Endothelial cell of umbilical vein (primary cell): Measurements from ENCODE around the gene CNTNAP2. TPM values are rescaled to one million over a fixed set of nuclear protein-coding genes. Genes with fewer than 3 reads are reported as not detected.

Source experiments
- BruUV-seq: library from RNA; stranded (reverse); fragments of 400-500 nt; replicated peaks from 2 replicates; lab custom pipeline; 2021; lab: Mats Ljungman, UMichigan
- CTCF ChIA-PET: fragments of 300-600, 350-600 bp; sonication (Branson Sonifier 250); formaldehyde crosslinking; loops from one replicate; lab custom pipeline; 2021; ENCODE audit warnings: antibody characterized with exemption, inconsistent platforms; lab: Charles Lee
- POLR2A ChIA-PET: fragments of 300-600, 350-600 bp; sonication (Branson Sonifier 250); formaldehyde crosslinking; loops from one replicate; lab custom pipeline; 2021; ENCODE audit warnings: antibody characterized with exemption, inconsistent platforms; lab: Charles Lee
- DNase-seq: peaks from one replicate; pipeline ENCODE4 v3.0.0-alpha.2; 2011; ENCODE audit warnings: low read depth, low spot score
- FAIRE-seq: peaks from 2 replicates; lab custom pipeline; 2011; peaks lifted over from hg19 to GRCh38; lab: Jason Lieb, UNC
- H2AFZ ChIP-seq: 2 replicates; pipeline ENCODE4 v1.6.0; 2012; ENCODE audit warnings: low read depth, low read length, control low read depth, inconsistent platforms
- H3K27ac ChIP-seq: 2 replicates; pipeline ENCODE4 v1.5.1; 2011; ENCODE audit warnings: low read depth, mild to moderate bottlenecking, control low read depth, low read length, moderate library complexity; ENCODE audit not compliant: insufficient read depth
- H3K27me3 ChIP-seq, 2 experiments: 2 replicates each; pipeline versions ENCODE4 v1.6.0 to v1.6.1; 2011; ENCODE audit warnings: low read length in 2 of 2, mixed read lengths in 1 of 2; ENCODE audit not compliant: control insufficient read depth in 2 of 2, insufficient read depth in 2 of 2
- H3K36me3 ChIP-seq, 2 experiments: 2 replicates in 1 of 2; 3 replicates in 1 of 2; pipeline ENCODE4 v1.5.1; 2011; ENCODE audit warnings: low read length in 2 of 2, mild to moderate bottlenecking in 1 of 2, moderate library complexity in 1 of 2; ENCODE audit not compliant: control insufficient read depth in 2 of 2, insufficient read depth in 2 of 2; ENCODE audit errors: extremely low read depth in 1 of 2
- H3K4me1 ChIP-seq: 3 replicates; pipeline ENCODE4 v1.5.1; 2011; ENCODE audit warnings: mild to moderate bottlenecking, low read length; ENCODE audit not compliant: control insufficient read depth, insufficient read depth; ENCODE audit errors: extremely low read depth
- H3K4me2 ChIP-seq: 2 replicates; pipeline ENCODE4 v1.6.1; 2011; ENCODE audit warnings: low read length, control low read depth, mixed read lengths; ENCODE audit not compliant: insufficient read depth
- H3K4me3 ChIP-seq, 3 experiments: fragments of 200-600 bp in 1 of 3; sonication (generic), shearing (Covaris generic) in 1 of 3; replicated peaks in 1 of 3; 2 replicates each; pipeline ENCODE4 v1.5.1; 2011 to 2016; ENCODE audit warnings: control low read depth in 3 of 3, low read length in 3 of 3, mild to moderate bottlenecking in 2 of 3, inconsistent platforms in 1 of 3, low read depth in 1 of 3, moderate library complexity in 1 of 3; ENCODE audit not compliant: insufficient read depth in 1 of 3
- H3K79me2 ChIP-seq: 2 replicates; pipeline ENCODE4 v1.6.0; 2012; ENCODE audit warnings: low read length, inconsistent platforms; ENCODE audit not compliant: control insufficient read depth, insufficient read depth
- H3K9ac ChIP-seq: replicated peaks from 2 replicates; pipeline ENCODE3; 2011; ENCODE audit warnings: low read length, control low read depth; ENCODE audit not compliant: insufficient read depth; ENCODE audit errors: extremely low read depth
- H3K9me1 ChIP-seq: replicated peaks from 3 replicates; pipeline ENCODE4 v1.6.0; 2011; ENCODE audit warnings: mild to moderate bottlenecking, low read length; ENCODE audit not compliant: control insufficient read depth, insufficient read depth; ENCODE audit errors: extremely low read depth
- H3K9me3 ChIP-seq: replicated peaks from 2 replicates; pipeline ENCODE4 v1.5.1; 2012; ENCODE audit warnings: low read length, inconsistent platforms; ENCODE audit not compliant: control insufficient read depth, insufficient read depth
- H4K20me1 ChIP-seq: replicated peaks from 2 replicates; pipeline ENCODE3; 2011; ENCODE audit warnings: mild to moderate bottlenecking, low read length; ENCODE audit not compliant: control insufficient read depth, insufficient read depth; ENCODE audit errors: extremely low read depth
- CTCF ChIP-seq, 2 donors: IDR thresholded peaks; 1 replicate in 1 of 2; 2 replicates in 1 of 2; pipeline ENCODE4 v1.5.1; 2011; ENCODE audit warnings: low read length in 2 of 2, mild to moderate bottlenecking in 2 of 2, moderate library complexity in 2 of 2, control low read depth in 1 of 2, inconsistent platforms in 1 of 2, low read depth in 1 of 2; ENCODE audit not compliant: insufficient read depth in 1 of 2; ENCODE audit errors: extremely low read depth in 1 of 2
- EZH2 ChIP-seq: IDR thresholded peaks from 2 replicates; pipeline ENCODE4 v1.6.1; 2012; ENCODE audit warnings: borderline replicate concordance, low read depth, mild to moderate bottlenecking, moderate library complexity, low read length, inconsistent platforms; ENCODE audit not compliant: severe bottlenecking
- FOS ChIP-seq: IDR thresholded peaks from 2 replicates; pipeline ENCODE4 v1.6.1; 2011; ENCODE audit warnings: mild to moderate bottlenecking, low read length, moderate library complexity, borderline replicate concordance; ENCODE audit not compliant: insufficient read depth
- GATA2 ChIP-seq: IDR thresholded peaks from 2 replicates; pipeline ENCODE4 v1.7.0; 2011; ENCODE audit warnings: low read depth, mild to moderate bottlenecking, moderate library complexity, mixed read lengths, low read length; ENCODE audit not compliant: insufficient read length, insufficient read depth
- JUN ChIP-seq: IDR thresholded peaks from 2 replicates; pipeline ENCODE4 v1.6.1; 2011; ENCODE audit warnings: borderline replicate concordance, low read depth; ENCODE audit not compliant: insufficient read length, insufficient read depth
- MAX ChIP-seq: IDR thresholded peaks from 2 replicates; pipeline ENCODE4 v1.6.1; 2011; ENCODE audit not compliant: insufficient read depth, insufficient read length
- MYC ChIP-seq: IDR thresholded peaks from one replicate; pipeline ENCODE4 v1.6.1; 2011; ENCODE audit warnings: mild to moderate bottlenecking, low read depth, low read length
- POLR2A ChIP-seq: IDR thresholded peaks from 2 replicates; pipeline ENCODE4 v1.6.1; 2012; ENCODE audit warnings: low read depth, mild to moderate bottlenecking, control low read depth, low read length
- POLR2AphosphoS5 ChIP-seq: IDR thresholded peaks from 2 replicates; pipeline ENCODE4 v1.6.1; 2012; ENCODE audit warnings: low read depth, mild to moderate bottlenecking, control low read depth, low read length, moderate library complexity; ENCODE audit not compliant: insufficient read depth
- dilution Hi-C: fragments of 300-500 bp; cut with MboI; formaldehyde crosslinking; loops from one replicate; pipeline ENCODE4 v1.15.0; 2019; ENCODE audit warnings: low sequenced_read_pairs; ENCODE audit not compliant: extremely low pct_ligation_motif_present
- intact Hi-C: fragments of 100-400 bp; cut with micrococcal nuclease; formaldehyde crosslinking; loops from one replicate; pipeline ENCODE4 v1.10.0; 2022
- polyA plus RNA-seq, 4 experiments: library from polyadenylated mRNA; depleted of rRNA in 3 of 4; stranded (reverse) in 3 of 4; unstranded in 1 of 4; fragments of >200 nt; gene quantifications; 2 replicates each; pipeline versions ENCODE4 v1.2.1 to v1.2.3, GENCODE V29; 2011 to 2012; ENCODE audit warnings: missing spikeins in 1 of 4
- total RNA-seq: library from RNA; stranded (reverse); gene quantifications from 2 replicates; pipeline ENCODE4 v1.2.3, GENCODE V29; 2021

The CNTNAP2 gene
- total and polyA plus RNA-seq, 2 donors (not counting 3 experiments of a cell fraction or from before 2014, with no cell fraction given): not detected

- dilution Hi-C loops: no loop called here
- Histone ChIP-seq H3K79me2 (no peaks in the 10 kb centered on the region), H3K9ac (no peak overlapping the region), H3K36me3 (no peaks in the 10 kb centered on the region), H3K27me3 (no peaks in the 10 kb centered on the region), H3K4me1 (no peaks in the 10 kb centered on the region), H3K9me1 (no peaks in the 10 kb centered on the region), H3K4me3 (no peak overlapping the region), H3K9me3 (no peaks in the 10 kb centered on the region), H2AFZ (no peak overlapping the region), H3K4me2 (no peak overlapping the region), H3K27ac (no peak overlapping the region), H4K20me1 (no peaks in the 10 kb centered on the region)
- ChIA-PET POLR2A (no interaction called here), CTCF (no interaction called here)
- TF ChIP-seq CTCF (IDR thresholded peaks at IDR 0.05; ENCODE audit: extremely low read depth in 1 of 2, insufficient read depth in 1 of 2, low read depth in 1 of 2, low read length in 2 of 2) (no peak), MAX (no peak), GATA2 (no peak), FOS (no peak), MYC (no peak), JUN (no peak), POLR2A (no peak), EZH2 (no peak), POLR2AphosphoS5 (no peak)
- FAIRE-seq (no peak), DNase-seq (no peak)
- no TSS peak for BruUV-seq
- intact Hi-C loops: no loop called here
These were observed 2339.8 kb downstream of the CNTNAP2 start for GRCh38 chr7:148456351-148456750.
